ENCODE data around the gene MCC.

Gene MCC

GRCh38 chr5:113194125-113194524 lies 294.1 kb downstream of the MCC start:
- DNase-seq, result no peak

GRCh38 chr5:113193311-113193978 lies 294.8 kb downstream of the MCC start:
- no peak for DNase-seq

- no peak for DNase-seq
These were observed 295.7 kb downstream of the MCC start for GRCh38 chr5:113192541-113192940.

GRCh38 chr5:113190347-113190746 lies 297.9 kb downstream of the MCC start:
- no peak for DNase-seq

- no peak for DNase-seq
These were observed 299.0 kb downstream of the MCC start for GRCh38 chr5:113189291-113189690.

- no peak for DNase-seq
These were observed 299.8 kb downstream of the MCC start for GRCh38 chr5:113188436-113188835.

- no peak for DNase-seq
These were observed 300.3 kb downstream of the MCC start for GRCh38 chr5:113187906-113188305.

GRCh38 chr5:113186061-113186460 lies 302.2 kb downstream of the MCC start:
- DNase-seq, result no peak

- no peak for DNase-seq
These were observed 304.6 kb downstream of the MCC start for GRCh38 chr5:113183694-113184093.

GRCh38 chr5:113182658-113183344 lies 305.5 kb downstream of the MCC start:
- DNase-seq, result no peak

- no peak for DNase-seq
These were observed 306.3 kb downstream of the MCC start for GRCh38 chr5:113181853-113182490.

GRCh38 chr5:113181409-113181808 lies 306.8 kb downstream of the MCC start:
- DNase-seq, result no peak

GRCh38 chr5:113179156-113179555 lies 309.1 kb downstream of the MCC start:
- DNase-seq, result no peak

- DNase-seq, result no peak
These were observed 310.0 kb downstream of the MCC start for GRCh38 chr5:113178073-113178779.

- DNase-seq, result no peak
These were observed 311.0 kb downstream of the MCC start for GRCh38 chr5:113177225-113177624.

- DNase-seq, result no peak
These were observed 311.5 kb downstream of the MCC start for GRCh38 chr5:113176734-113177133.

- DNase-seq, result no peak
These were observed 312.1 kb downstream of the MCC start for GRCh38 chr5:113176196-113176595.

- DNase-seq, result no peak
These were observed 315.9 kb downstream of the MCC start for GRCh38 chr5:113172231-113172826.

GRCh38 chr5:113171520-113171919 lies 316.7 kb downstream of the MCC start:
- DNase-seq, result no peak

- no peak for DNase-seq
These were observed 317.5 kb downstream of the MCC start for GRCh38 chr5:113170707-113171106.

- peak; percentile 24 for DNase-seq
These were observed 318.5 kb downstream of the MCC start for GRCh38 chr5:113169720-113170119.

- DNase-seq, result no peak
These were observed 320.3 kb downstream of the MCC start for GRCh38 chr5:113167985-113168384.

GRCh38 chr5:113166852-113167366 lies 321.3 kb downstream of the MCC start:
- DNase-seq, result no peak
